ENCODE data around the gene AGMAT.

Gene AGMAT

GRCh38 chr1:15621975-15622374 is 37.1 kb upstream of the AGMAT start:
- Histone ChIP-seq H3K36me3 (ENCODE audit: insufficient read depth, low read length) (peaks cover 9% of the 10 kb centered on the region), H3K9me3 (replicated peaks; ENCODE audit: low read length) (no peaks in the 10 kb centered on the region), H3K4me3 (ENCODE audit: low read length) (no peak overlapping the region), H3K4me1 (ENCODE audit: control insufficient read depth, insufficient read depth, low read length) (peaks cover 24% of the 10 kb centered on the region), H3K4me2 (ENCODE audit: low read length) (no peak overlapping the region), H3K27me3 (ENCODE audit: control insufficient read depth, insufficient read depth, low read length) (no peaks in the 10 kb centered on the region), H3K9ac (ENCODE audit: low read depth, low read length) (no peak overlapping the region)

- Histone ChIP-seq H3K4me3 (ENCODE audit: low read length) (no peak overlapping the region), H3K9ac (ENCODE audit: low read depth, low read length) (no peak overlapping the region), H3K4me1 (ENCODE audit: control insufficient read depth, insufficient read depth, low read length) (peaks cover 31% of the 10 kb centered on the region)
These were observed 36.2 kb upstream of the AGMAT start for GRCh38 chr1:15620902-15621682.

GRCh38 chr1:15620155-15620545 is 35.3 kb upstream of the AGMAT start:
- Histone ChIP-seq H3K4me2 (ENCODE audit: low read length) (peak overlapping the region; percentile 52), H3K9me3 (replicated peaks; ENCODE audit: low read length) (no peaks in the 10 kb centered on the region), H3K9ac (ENCODE audit: low read depth, low read length) (no peak overlapping the region), H3K4me1 (ENCODE audit: control insufficient read depth, insufficient read depth, low read length) (peaks cover 31% of the 10 kb centered on the region), H3K27me3 (ENCODE audit: control insufficient read depth, insufficient read depth, low read length) (no peaks in the 10 kb centered on the region), H3K36me3 (ENCODE audit: insufficient read depth, low read length) (no peaks in the 10 kb centered on the region), H3K4me3 (ENCODE audit: low read length) (peak overlapping the region; percentile 34)

More at GRCh38 chr1:15620902-15621682, 36.2 kb upstream of the AGMAT start:
- peaks cover under 1% of the 10 kb centered on the region for H3K36me3 ChIP-seq (ENCODE audit: insufficient read depth, low read length)
- H3K9me3 ChIP-seq (replicated peaks; ENCODE audit: low read length), result no peaks in the 10 kb centered on the region
- H3K4me2 ChIP-seq (ENCODE audit: low read length), result peak overlapping the region; percentile 52
- no peaks in the 10 kb centered on the region for H3K27me3 ChIP-seq (ENCODE audit: control insufficient read depth, insufficient read depth, low read length)

- Histone ChIP-seq H3K4me1 (ENCODE audit: control insufficient read depth, insufficient read depth, low read length) (peaks cover 28% of the 10 kb centered on the region), H3K27me3 (ENCODE audit: control insufficient read depth, insufficient read depth, low read length) (no peaks in the 10 kb centered on the region), H3K36me3 (ENCODE audit: insufficient read depth, low read length) (no peaks in the 10 kb centered on the region), H3K9ac (ENCODE audit: low read depth, low read length) (peak overlapping the region; percentile 97), H3K9me3 (replicated peaks; ENCODE audit: low read length) (no peaks in the 10 kb centered on the region), H3K4me2 (ENCODE audit: low read length) (peak overlapping the region; percentile 85), H3K4me3 (ENCODE audit: low read length) (peak overlapping the region; percentile 96)
These were observed 34.0 kb upstream of the AGMAT start for GRCh38 chr1:15618655-15619525.

GRCh38 chr1:15618077-15618654 is 33.3 kb upstream of the AGMAT start:
- Histone ChIP-seq H3K4me1 (ENCODE audit: control insufficient read depth, insufficient read depth, low read length) (peaks cover 28% of the 10 kb centered on the region), H3K4me2 (ENCODE audit: low read length) (peak overlapping the region; percentile 85), H3K36me3 (ENCODE audit: insufficient read depth, low read length) (no peaks in the 10 kb centered on the region), H3K9ac (ENCODE audit: low read depth, low read length) (peak overlapping the region; percentile 97), H3K9me3 (replicated peaks; ENCODE audit: low read length) (no peaks in the 10 kb centered on the region), H3K27me3 (ENCODE audit: control insufficient read depth, insufficient read depth, low read length) (no peaks in the 10 kb centered on the region), H3K4me3 (ENCODE audit: low read length) (peak overlapping the region; percentile 96)

- no peaks in the 10 kb centered on the region for H3K36me3 ChIP-seq (ENCODE audit: insufficient read depth, low read length)
These were observed 32.6 kb upstream of the AGMAT start, which contains the start of gene DDI2 for GRCh38 chr1:15617173-15618076. TSS of gene DDI2 (plus strand) at chr1:15617458. CDS start at chr1:15617671, 213 bp downstream.

GRCh38 chr1:15616373-15617172 is 31.7 kb upstream of the AGMAT start:
- Histone ChIP-seq H3K4me3 (ENCODE audit: low read length) (peak overlapping the region; percentile 65), H3K36me3 (ENCODE audit: insufficient read depth, low read length) (no peaks in the 10 kb centered on the region), H3K9ac (ENCODE audit: low read depth, low read length) (peak overlapping the region; percentile 72), H3K4me2 (ENCODE audit: low read length) (peak overlapping the region; percentile 76), H3K9me3 (replicated peaks; ENCODE audit: low read length) (no peaks in the 10 kb centered on the region), H3K27me3 (ENCODE audit: control insufficient read depth, insufficient read depth, low read length) (no peaks in the 10 kb centered on the region), H3K4me1 (ENCODE audit: control insufficient read depth, insufficient read depth, low read length) (peaks cover 28% of the 10 kb centered on the region)

More at GRCh38 chr1:15617173-15618076, 32.6 kb upstream of the AGMAT start, which contains the start of gene DDI2:
- no peaks in the 10 kb centered on the region for H3K9me3 ChIP-seq (replicated peaks; ENCODE audit: low read length)
- H3K27me3 ChIP-seq (ENCODE audit: control insufficient read depth, insufficient read depth, low read length), result no peaks in the 10 kb centered on the region
- H3K4me1 ChIP-seq (ENCODE audit: control insufficient read depth, insufficient read depth, low read length), result peaks cover 28% of the 10 kb centered on the region
- peak within 1 kb of the TSS; percentile 96 for H3K4me3 ChIP-seq (ENCODE audit: low read length)
- H3K4me2 ChIP-seq (ENCODE audit: low read length), result peak within 1 kb of the TSS; percentile 85
- H3K9ac ChIP-seq (ENCODE audit: low read depth, low read length), result peak within 1 kb of the TSS; percentile 97

GRCh38 chr1:15610167-15610566 is 25.3 kb upstream of the AGMAT start:
- no peaks in the 10 kb centered on the region for H3K9me3 ChIP-seq (replicated peaks; ENCODE audit: low read length)
- no peak overlapping the region for H3K4me2 ChIP-seq (ENCODE audit: low read length)
- H3K9ac ChIP-seq (ENCODE audit: low read depth, low read length), result no peak overlapping the region
- no peaks in the 10 kb centered on the region for H3K36me3 ChIP-seq (ENCODE audit: insufficient read depth, low read length)
- H3K4me3 ChIP-seq (ENCODE audit: low read length), result no peak overlapping the region
- H3K4me1 ChIP-seq (ENCODE audit: control insufficient read depth, insufficient read depth, low read length), result no peaks in the 10 kb centered on the region
- no peaks in the 10 kb centered on the region for H3K27me3 ChIP-seq (ENCODE audit: control insufficient read depth, insufficient read depth, low read length)

GRCh38 chr1:15609631-15610030 is 24.8 kb upstream of the AGMAT start:
- Histone ChIP-seq H3K4me1 (ENCODE audit: control insufficient read depth, insufficient read depth, low read length) (no peaks in the 10 kb centered on the region), H3K4me2 (ENCODE audit: low read length) (no peak overlapping the region), H3K4me3 (ENCODE audit: low read length) (no peak overlapping the region), H3K9me3 (replicated peaks; ENCODE audit: low read length) (no peaks in the 10 kb centered on the region), H3K27me3 (ENCODE audit: control insufficient read depth, insufficient read depth, low read length) (no peaks in the 10 kb centered on the region), H3K36me3 (ENCODE audit: insufficient read depth, low read length) (no peaks in the 10 kb centered on the region), H3K9ac (ENCODE audit: low read depth, low read length) (no peak overlapping the region)

All from skeletal muscle satellite cell (primary cell).